Cardiac muscle cell (in vitro differentiated cells and primary cell): Measurements from ENCODE around the gene TESMIN. TPM values are rescaled to one million over a fixed set of nuclear protein-coding genes. Genes with fewer than 3 reads are reported as not detected.

Experiments
- DNase-seq, 2 donors: peaks; one replicate each; pipeline versions ENCODE4 v3.0.0 to v3.0.0-alpha.2; 2010 to 2017; ENCODE audit warnings: low read depth in 1 of 2, low spot score in 1 of 2
- H3K27ac ChIP-seq: fragments of 200-600 bp; sonication (generic); 2 replicates; pipeline ENCODE4 v1.5.1; 2016
- H3K27me3 ChIP-seq: fragments of 200-600 bp; sonication (generic); 2 replicates; pipeline ENCODE4 v1.6.0; 2016; ENCODE audit warnings: control low read depth
- H3K36me3 ChIP-seq: fragments of 200-600 bp; sonication (generic); 2 replicates; pipeline ENCODE4 v1.5.1; 2016; ENCODE audit warnings: control low read depth
- H3K4me1 ChIP-seq: fragments of 200-600 bp; sonication (generic); 2 replicates; pipeline ENCODE4 v1.8.1; 2017; ENCODE audit warnings: low read depth, mild to moderate bottlenecking, mixed run types
- H3K4me3 ChIP-seq: fragments of 200-600 bp; sonication (generic); 2 replicates; pipeline ENCODE4 v1.5.1; 2016; ENCODE audit warnings: mild to moderate bottlenecking
- H3K9me3 ChIP-seq: fragments of 200-600 bp; sonication (generic); 2 replicates; pipeline ENCODE4 v1.5.1; 2017; ENCODE audit warnings: low read depth, mild to moderate bottlenecking, control low read depth
- polyA plus RNA-seq: library from polyadenylated mRNA; unstranded; fragments of >200 nt; fragmentation: Nextera tagmentation; extraction: Ambion mirVana; gene quantifications from 2 replicates; pipeline ENCODE4 v1.2.1, GENCODE V29; 2016
- total RNA-seq: library from RNA; depleted of rRNA; stranded (reverse); fragments of >200 nt; gene quantifications from 2 replicates; pipeline ENCODE4 v1.2.3, GENCODE V29; 2016
- TF ChIP-seq, protein P1 (sequence below): IDR thresholded peaks from 2 replicates; pipeline ENCODE4 v1.5.1; 2012; ENCODE audit warnings: low read depth, mild to moderate bottlenecking, low read length

The TESMIN gene
- total and polyA plus RNA-seq, 2 experiments from 2014 or later, result 4.6 to 23.5 TPM

DNA sequence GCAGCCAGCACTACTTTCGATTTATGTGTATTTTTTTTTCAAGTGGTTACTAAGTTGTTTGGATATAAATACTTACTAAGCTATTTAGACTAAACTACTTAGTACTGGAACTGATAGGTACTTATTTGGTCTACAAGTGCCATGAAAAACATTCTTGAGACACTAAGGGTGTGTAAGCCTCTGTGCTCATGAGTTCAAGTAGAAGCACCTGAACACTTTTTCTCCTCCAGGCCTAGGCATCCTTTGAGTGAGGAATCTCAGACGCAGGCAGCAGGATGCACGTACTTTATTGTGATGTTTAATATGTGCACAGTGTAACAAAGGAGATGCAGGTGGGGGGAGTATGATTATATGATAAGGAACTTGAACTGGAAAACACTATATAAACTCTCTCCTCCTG is 7.8 kb downstream of the TESMIN start:
- Histone ChIP-seq H3K36me3 (no peaks in the 10 kb centered on the region), H3K4me3 (no peak overlapping the region), H3K9me3 (no peaks in the 10 kb centered on the region), H3K27me3 (no peaks in the 10 kb centered on the region), H3K27ac (no peak overlapping the region), H3K4me1 (no peaks in the 10 kb centered on the region)
- DNase-seq, result no peak
- TF ChIP-seq, protein P1, sequence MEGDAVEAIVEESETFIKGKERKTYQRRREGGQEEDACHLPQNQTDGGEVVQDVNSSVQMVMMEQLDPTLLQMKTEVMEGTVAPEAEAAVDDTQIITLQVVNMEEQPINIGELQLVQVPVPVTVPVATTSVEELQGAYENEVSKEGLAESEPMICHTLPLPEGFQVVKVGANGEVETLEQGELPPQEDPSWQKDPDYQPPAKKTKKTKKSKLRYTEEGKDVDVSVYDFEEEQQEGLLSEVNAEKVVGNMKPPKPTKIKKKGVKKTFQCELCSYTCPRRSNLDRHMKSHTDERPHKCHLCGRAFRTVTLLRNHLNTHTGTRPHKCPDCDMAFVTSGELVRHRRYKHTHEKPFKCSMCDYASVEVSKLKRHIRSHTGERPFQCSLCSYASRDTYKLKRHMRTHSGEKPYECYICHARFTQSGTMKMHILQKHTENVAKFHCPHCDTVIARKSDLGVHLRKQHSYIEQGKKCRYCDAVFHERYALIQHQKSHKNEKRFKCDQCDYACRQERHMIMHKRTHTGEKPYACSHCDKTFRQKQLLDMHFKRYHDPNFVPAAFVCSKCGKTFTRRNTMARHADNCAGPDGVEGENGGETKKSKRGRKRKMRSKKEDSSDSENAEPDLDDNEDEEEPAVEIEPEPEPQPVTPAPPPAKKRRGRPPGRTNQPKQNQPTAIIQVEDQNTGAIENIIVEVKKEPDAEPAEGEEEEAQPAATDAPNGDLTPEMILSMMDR, result no peak

DNA sequence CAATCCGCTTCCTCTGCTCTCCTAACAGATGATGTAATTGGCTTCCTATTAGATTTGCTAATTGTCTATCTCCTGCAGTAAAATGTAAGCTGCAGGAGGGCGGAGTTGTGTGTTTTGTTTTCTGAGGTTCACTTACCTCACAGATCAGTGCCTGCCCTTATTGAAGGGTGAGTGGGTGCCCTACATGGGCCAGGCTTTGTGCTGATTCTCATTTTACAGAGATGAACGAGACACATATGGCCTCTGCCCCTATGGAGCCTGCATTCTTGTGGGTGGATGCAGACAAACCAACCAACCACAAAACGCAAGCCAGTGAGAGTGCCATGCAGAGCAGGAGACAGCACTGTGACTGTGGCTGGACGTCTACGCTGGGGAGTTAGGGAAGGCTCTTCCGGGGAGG is 9.9 kb downstream of the TESMIN start:
- Histone ChIP-seq H3K4me3 (no peak overlapping the region), H3K27ac (no peak overlapping the region), H3K9me3 (no peaks in the 10 kb centered on the region), H3K4me1 (no peaks in the 10 kb centered on the region), H3K36me3 (no peaks in the 10 kb centered on the region), H3K27me3 (no peaks in the 10 kb centered on the region)
- DNase-seq, result no peak
- TF ChIP-seq, protein P1, result no peak

DNA sequence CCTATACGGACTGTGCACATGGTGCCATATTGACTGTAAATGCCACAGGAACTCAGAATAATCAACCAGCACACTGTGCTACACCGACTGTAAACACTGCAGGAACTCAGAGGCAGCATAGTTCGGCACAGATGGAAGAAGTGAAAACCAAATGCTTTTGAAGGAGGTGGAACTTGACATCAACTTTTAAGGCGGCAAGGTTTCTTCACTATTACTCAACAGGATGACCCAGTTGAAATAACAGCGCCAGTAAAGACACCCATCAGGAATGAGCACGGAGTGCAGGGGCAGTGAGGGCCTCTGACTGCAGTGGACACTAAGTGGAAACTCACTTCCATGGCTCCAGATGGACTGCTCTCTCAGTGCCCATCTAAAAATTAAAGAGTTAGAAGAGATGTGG is 15.7 kb downstream of the TESMIN start:
- Histone ChIP-seq H3K27ac (no peak overlapping the region), H3K4me1 (no peaks in the 10 kb centered on the region), H3K27me3 (no peaks in the 10 kb centered on the region), H3K36me3 (no peaks in the 10 kb centered on the region), H3K9me3 (no peaks in the 10 kb centered on the region), H3K4me3 (no peak overlapping the region)
- DNase-seq, result no peak
- TF ChIP-seq, protein P1, result no peak

DNA sequence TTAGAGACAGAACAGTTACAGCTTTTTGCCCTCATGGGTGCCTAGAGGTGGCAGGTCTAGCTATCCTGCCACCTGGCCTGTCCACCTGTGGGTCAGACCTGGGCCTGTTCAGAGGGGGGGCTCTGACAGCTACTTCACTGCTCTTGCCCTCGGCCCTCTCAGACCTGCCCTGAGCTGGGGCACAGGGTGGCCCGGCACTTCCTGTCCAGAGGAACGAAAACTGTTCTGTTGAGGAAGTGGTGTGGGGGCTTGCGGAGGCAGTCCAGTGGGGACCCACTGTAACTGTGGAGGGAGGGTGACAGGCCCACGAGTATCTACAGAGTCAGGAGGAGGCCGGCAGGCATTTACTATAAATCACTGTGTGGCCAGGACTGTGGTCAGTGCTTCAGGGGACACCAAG is 16.2 kb downstream of the TESMIN start:
- DNase-seq, result no peak
- no peaks in the 10 kb centered on the region for H3K9me3 ChIP-seq
- TF ChIP-seq, protein P1, result no peak
- no peak overlapping the region for H3K4me3 ChIP-seq
- H3K27ac ChIP-seq, result no peak overlapping the region
- H3K27me3 ChIP-seq, result no peaks in the 10 kb centered on the region
- H3K36me3 ChIP-seq, result no peaks in the 10 kb centered on the region
- no peaks in the 10 kb centered on the region for H3K4me1 ChIP-seq

DNA sequence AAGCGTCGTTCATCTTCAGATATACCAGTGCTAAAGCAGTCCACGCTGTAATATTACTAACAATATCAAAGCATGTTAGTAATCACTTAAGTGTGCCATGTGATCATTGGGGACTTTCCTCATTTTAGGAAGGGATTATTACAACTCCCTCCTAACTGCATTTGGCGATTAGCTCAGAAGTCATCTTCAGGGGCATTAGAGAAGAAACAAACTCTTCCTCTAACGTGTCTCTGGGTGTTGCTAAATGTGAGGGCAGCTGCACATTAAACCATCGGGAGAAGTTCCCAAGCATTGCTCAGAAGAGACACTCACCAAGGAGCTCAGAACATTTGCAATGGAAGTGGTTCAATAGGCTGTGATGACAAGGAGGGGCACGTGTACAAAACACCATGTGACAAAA is 17.2 kb downstream of the TESMIN start:
- no peak for DNase-seq
- no peaks in the 10 kb centered on the region for H3K36me3 ChIP-seq
- no peaks in the 10 kb centered on the region for H3K9me3 ChIP-seq
- TF ChIP-seq, protein P1, result no peak
- H3K27ac ChIP-seq, result no peak overlapping the region
- no peak overlapping the region for H3K4me3 ChIP-seq
- no peaks in the 10 kb centered on the region for H3K27me3 ChIP-seq
- no peaks in the 10 kb centered on the region for H3K4me1 ChIP-seq

DNA sequence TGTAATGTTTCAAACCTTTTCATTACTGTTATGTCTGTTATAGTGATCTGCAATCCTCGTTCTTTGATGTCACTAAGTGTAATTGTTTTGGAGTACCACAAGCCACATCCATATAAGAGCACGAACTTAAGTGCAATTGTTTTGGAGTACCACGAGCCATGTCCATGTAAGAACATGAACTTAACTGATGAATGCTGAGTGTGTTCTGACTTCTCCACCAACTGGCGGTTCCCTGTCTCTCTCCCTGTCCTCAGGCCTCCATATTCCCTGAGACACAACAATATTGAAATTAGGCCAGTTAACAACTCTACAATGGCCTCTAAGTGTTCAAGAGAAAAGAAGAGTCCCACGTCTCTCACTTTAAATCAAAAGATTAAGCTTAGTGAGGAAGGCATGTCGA is 23.5 kb downstream of the TESMIN start:
- TF ChIP-seq, protein P1, result no peak

More for the DNA sequence above, 23.5 kb downstream of the TESMIN start:
- H3K27ac ChIP-seq, result no peak overlapping the region
- no peaks in the 10 kb centered on the region for H3K27me3 ChIP-seq
- no peaks in the 10 kb centered on the region for H3K4me1 ChIP-seq
- no peaks in the 10 kb centered on the region for H3K9me3 ChIP-seq
- no peaks in the 10 kb centered on the region for H3K36me3 ChIP-seq
- H3K4me3 ChIP-seq, result no peak overlapping the region
- no peak for DNase-seq
